Liver (tissue), 9 donors: ENCODE data around the gene RBFOX1. TPM values are rescaled to one million over a fixed set of nuclear protein-coding genes. Genes with fewer than 3 reads are reported as not detected.

Source experiments
- DNase-seq: peaks from one replicate; pipeline ENCODE4 v3.0.0-alpha.2; 2017; ENCODE audit warnings: low spot score
- H3K27ac ChIP-seq, 2 donors: one replicate each; pipeline ENCODE4 v1.7.0; 2013; ENCODE audit warnings: inconsistent platforms in 2 of 2, low read length in 2 of 2, control low read depth in 1 of 2, low read depth in 1 of 2, mild to moderate bottlenecking in 1 of 2
- H3K27me3 ChIP-seq, 4 donors: one replicate each; pipeline versions ENCODE4 v1.6.1 to v1.7.0; 2013; ENCODE audit warnings: low read length in 3 of 4, inconsistent platforms in 1 of 4, mild to moderate bottlenecking in 1 of 4, moderate library complexity in 1 of 4; ENCODE audit not compliant: control insufficient read depth in 4 of 4, insufficient read depth in 4 of 4
- H3K36me3 ChIP-seq, 4 donors: one replicate each; pipeline versions ENCODE4 v1.6.1 to v1.7.0; 2013; ENCODE audit warnings: low read length in 3 of 4, mild to moderate bottlenecking in 3 of 4, low read depth in 1 of 4, moderate library complexity in 1 of 4; ENCODE audit not compliant: control insufficient read depth in 4 of 4, insufficient read depth in 3 of 4
- H3K4me1 ChIP-seq, 4 donors: one replicate each; pipeline versions ENCODE4 v1.6.1 to v1.7.0; 2013; ENCODE audit warnings: low read length in 3 of 4, mild to moderate bottlenecking in 3 of 4, moderate library complexity in 1 of 4; ENCODE audit not compliant: control insufficient read depth in 4 of 4, insufficient read depth in 4 of 4
- H3K4me3 ChIP-seq, 3 donors: one replicate each; pipeline versions ENCODE4 v1.6.1 to v1.7.0; 2013; ENCODE audit warnings: low read length in 3 of 3, control low read depth in 1 of 3, low read depth in 1 of 3, mild to moderate bottlenecking in 1 of 3
- H3K9ac ChIP-seq, 2 donors: one replicate each; pipeline ENCODE4 v1.7.0; 2013; ENCODE audit warnings: low read length in 2 of 2, mild to moderate bottlenecking in 2 of 2, moderate library complexity in 2 of 2, control low read depth in 1 of 2, low read depth in 1 of 2
- H3K9me3 ChIP-seq, 4 donors: one replicate each; pipeline versions ENCODE4 v1.6.1 to v1.7.0; 2013; ENCODE audit warnings: low read length in 3 of 4; ENCODE audit not compliant: control insufficient read depth in 4 of 4
- EGR1 ChIP-seq, 2 donors: IDR thresholded peaks; 2 replicates each; pipeline ENCODE4 v1.6.1; 2016 to 2018; ENCODE audit warnings: antibody characterized with exemption in 2 of 2, low read depth in 2 of 2
- FOXA1 ChIP-seq: IDR thresholded peaks from 2 replicates; pipeline ENCODE4 v1.6.1; 2016; ENCODE audit warnings: antibody characterized with exemption
- FOXA2 ChIP-seq: IDR thresholded peaks from 2 replicates; pipeline ENCODE4 v1.6.1; 2016; ENCODE audit warnings: antibody characterized with exemption
- GABPA ChIP-seq, 2 donors: IDR thresholded peaks in 1 of 2; conservative IDR thresholded peaks in 1 of 2; 2 replicates each; pipeline ENCODE4 v1.6.1; 2016; ENCODE audit warnings: antibody characterized with exemption in 2 of 2, mild to moderate bottlenecking in 1 of 2, moderate library complexity in 1 of 2
- HNF4A ChIP-seq, 2 donors: conservative IDR thresholded peaks; 2 replicates each; pipeline ENCODE4 v1.6.1; 2016; ENCODE audit warnings: antibody characterized with exemption in 2 of 2, mild to moderate bottlenecking in 2 of 2
- HNF4G ChIP-seq: IDR thresholded peaks from 2 replicates; pipeline ENCODE4 v1.6.1; 2016; ENCODE audit warnings: antibody characterized with exemption
- JUND ChIP-seq, 2 donors: IDR thresholded peaks; 2 replicates each; pipeline ENCODE4 v1.6.1; 2016; ENCODE audit warnings: antibody characterized with exemption in 2 of 2
- MAX ChIP-seq: IDR thresholded peaks from 2 replicates; pipeline ENCODE4 v1.6.1; 2016; ENCODE audit warnings: antibody characterized with exemption
- NR2F2 ChIP-seq: IDR thresholded peaks from 2 replicates; pipeline ENCODE4 v1.6.1; 2016; ENCODE audit warnings: antibody characterized with exemption
- RAD21 ChIP-seq, 2 donors: IDR thresholded peaks; 2 replicates each; pipeline ENCODE4 v1.6.1; 2016; ENCODE audit warnings: antibody characterized with exemption in 2 of 2, mild to moderate bottlenecking in 2 of 2
- RXRA ChIP-seq, 2 donors: IDR thresholded peaks; 2 replicates each; pipeline ENCODE4 v1.6.1; 2017 to 2018; ENCODE audit warnings: antibody characterized with exemption in 2 of 2, mild to moderate bottlenecking in 1 of 2
- SP1 ChIP-seq: IDR thresholded peaks from 2 replicates; pipeline ENCODE4 v1.6.1; 2018; ENCODE audit warnings: antibody characterized with exemption, mild to moderate bottlenecking
- TAF1 ChIP-seq: conservative IDR thresholded peaks from 2 replicates; pipeline ENCODE4 v1.6.1; 2016; ENCODE audit warnings: antibody characterized with exemption, mild to moderate bottlenecking
- YY1 ChIP-seq: IDR thresholded peaks from 2 replicates; pipeline ENCODE4 v1.6.1; 2016; ENCODE audit warnings: antibody characterized with exemption, mild to moderate bottlenecking
- WGBS: extraction: QIAGEN DNeasy Blood & Tissue Kit; methylation state at CpG from one replicate; pipeline ENCODE4 v1.1.7; 2013; 5-methylcytosine and 5-hydroxymethylcytosine counted together
- polyA plus RNA-seq, 2 donors: library from polyadenylated mRNA; stranded (reverse) in 1 of 2; unstranded in 1 of 2; fragments of 200-250 nt in 1 of 2; fragments of >200 nt in 1 of 2; fragmentation: Nextera tagmentation in 1 of 2; extraction: Ambion mirVana in 1 of 2; gene quantifications; one replicate each; pipeline versions ENCODE4 v1.2.1 to v1.2.3, GENCODE V29; 2013 to 2015
- total RNA-seq, 2 donors: library from RNA; depleted of rRNA; stranded (reverse); fragments of >200 nt; gene quantifications; one replicate each; pipeline ENCODE4 v1.2.3, GENCODE V29; 2014
- TF ChIP-seq, protein P1 (sequence below): IDR thresholded peaks from 2 replicates; pipeline ENCODE4 v1.6.1; 2016; ENCODE audit warnings: antibody characterized with exemption
- TF ChIP-seq, protein P2 (sequence below): fragments of 150-350 bp; IDR thresholded peaks from 2 replicates; pipeline ENCODE4 v1.5.1; 2017; ENCODE audit warnings: improper control_type of control experiment, low read depth, low read length; ENCODE audit not compliant: missing input control
- TF ChIP-seq, protein P3 (sequence below): IDR thresholded peaks from 2 replicates; pipeline ENCODE4 v1.6.1; 2016; ENCODE audit warnings: antibody characterized with exemption
- donor health status: healthy.
- donor health status: healthy.
- donor health status: healthy.
- donor health status: healthy.
- donor health status: healthy.

Gene RBFOX1
- total and polyA plus RNA-seq, 4 donors = not detected

DNA sequence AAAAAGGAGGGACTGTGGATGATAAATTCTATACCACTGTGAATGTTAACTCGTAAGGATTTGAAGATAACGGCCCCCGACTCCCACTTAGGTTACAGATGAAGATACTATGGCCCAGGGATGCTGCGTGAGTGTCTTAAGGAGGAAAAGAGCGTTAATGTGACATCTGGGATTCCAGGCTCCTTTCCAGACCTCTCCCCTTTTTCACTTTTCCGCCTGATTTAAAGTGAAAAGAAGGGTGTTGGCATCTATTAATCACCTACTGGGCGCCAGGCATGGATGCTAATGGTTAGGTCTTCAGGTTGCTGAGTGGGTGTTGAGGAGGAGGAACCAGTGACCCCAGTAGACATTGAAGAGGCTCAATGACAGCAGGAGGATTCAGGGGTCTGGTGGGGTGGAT is 117.8 kb downstream of the RBFOX1 start:
- DNase-seq = no peak
- no peak overlapping the region for H3K9ac ChIP-seq
- no peak for TF ChIP-seq HNF4G
- TF ChIP-seq TAF1 = no peak
- TF ChIP-seq GABPA (IDR thresholded peaks at IDR 0.05 in 1 of 2, conservative IDR thresholded peaks at IDR 0.05 in 1 of 2) = no peak
- TF ChIP-seq, protein P1, sequence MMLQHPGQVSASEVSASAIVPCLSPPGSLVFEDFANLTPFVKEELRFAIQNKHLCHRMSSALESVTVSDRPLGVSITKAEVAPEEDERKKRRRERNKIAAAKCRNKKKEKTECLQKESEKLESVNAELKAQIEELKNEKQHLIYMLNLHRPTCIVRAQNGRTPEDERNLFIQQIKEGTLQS = no peak
- no peak for TF ChIP-seq SP1
- TF ChIP-seq EGR1 (IDR thresholded peaks at IDR 0.05; ENCODE audit: low read depth in 2 of 2) = no peak
- TF ChIP-seq HNF4A (conservative IDR thresholded peaks at IDR 0.05) = no peak
- TF ChIP-seq, protein P2, sequence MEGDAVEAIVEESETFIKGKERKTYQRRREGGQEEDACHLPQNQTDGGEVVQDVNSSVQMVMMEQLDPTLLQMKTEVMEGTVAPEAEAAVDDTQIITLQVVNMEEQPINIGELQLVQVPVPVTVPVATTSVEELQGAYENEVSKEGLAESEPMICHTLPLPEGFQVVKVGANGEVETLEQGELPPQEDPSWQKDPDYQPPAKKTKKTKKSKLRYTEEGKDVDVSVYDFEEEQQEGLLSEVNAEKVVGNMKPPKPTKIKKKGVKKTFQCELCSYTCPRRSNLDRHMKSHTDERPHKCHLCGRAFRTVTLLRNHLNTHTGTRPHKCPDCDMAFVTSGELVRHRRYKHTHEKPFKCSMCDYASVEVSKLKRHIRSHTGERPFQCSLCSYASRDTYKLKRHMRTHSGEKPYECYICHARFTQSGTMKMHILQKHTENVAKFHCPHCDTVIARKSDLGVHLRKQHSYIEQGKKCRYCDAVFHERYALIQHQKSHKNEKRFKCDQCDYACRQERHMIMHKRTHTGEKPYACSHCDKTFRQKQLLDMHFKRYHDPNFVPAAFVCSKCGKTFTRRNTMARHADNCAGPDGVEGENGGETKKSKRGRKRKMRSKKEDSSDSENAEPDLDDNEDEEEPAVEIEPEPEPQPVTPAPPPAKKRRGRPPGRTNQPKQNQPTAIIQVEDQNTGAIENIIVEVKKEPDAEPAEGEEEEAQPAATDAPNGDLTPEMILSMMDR = no peak
- no peak for TF ChIP-seq FOXA1
- TF ChIP-seq RXRA (IDR thresholded peaks at IDR 0.05) = no peak
- no peak for TF ChIP-seq RAD21 (IDR thresholded peaks at IDR 0.05)
- TF ChIP-seq MAX = no peak
- no peak for TF ChIP-seq FOXA2
- TF ChIP-seq NR2F2 = no peak
- TF ChIP-seq, protein P3, sequence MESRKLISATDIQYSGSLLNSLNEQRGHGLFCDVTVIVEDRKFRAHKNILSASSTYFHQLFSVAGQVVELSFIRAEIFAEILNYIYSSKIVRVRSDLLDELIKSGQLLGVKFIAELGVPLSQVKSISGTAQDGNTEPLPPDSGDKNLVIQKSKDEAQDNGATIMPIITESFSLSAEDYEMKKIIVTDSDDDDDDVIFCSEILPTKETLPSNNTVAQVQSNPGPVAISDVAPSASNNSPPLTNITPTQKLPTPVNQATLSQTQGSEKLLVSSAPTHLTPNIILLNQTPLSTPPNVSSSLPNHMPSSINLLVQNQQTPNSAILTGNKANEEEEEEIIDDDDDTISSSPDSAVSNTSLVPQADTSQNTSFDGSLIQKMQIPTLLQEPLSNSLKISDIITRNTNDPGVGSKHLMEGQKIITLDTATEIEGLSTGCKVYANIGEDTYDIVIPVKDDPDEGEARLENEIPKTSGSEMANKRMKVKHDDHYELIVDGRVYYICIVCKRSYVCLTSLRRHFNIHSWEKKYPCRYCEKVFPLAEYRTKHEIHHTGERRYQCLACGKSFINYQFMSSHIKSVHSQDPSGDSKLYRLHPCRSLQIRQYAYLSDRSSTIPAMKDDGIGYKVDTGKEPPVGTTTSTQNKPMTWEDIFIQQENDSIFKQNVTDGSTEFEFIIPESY = no peak
- no peak for TF ChIP-seq YY1
- H3K4me1 ChIP-seq = no peaks in the 10 kb centered on the region
- H3K4me3 ChIP-seq = no peak overlapping the region
- peaks cover 0 to 3% (median 0%) of the 10 kb centered on the region in 4 donors for H3K27me3 ChIP-seq
- H3K9me3 ChIP-seq = peaks cover 0 to 2% (median 0%) of the 10 kb centered on the region in 4 donors
- H3K36me3 ChIP-seq = no peaks in the 10 kb centered on the region
- WGBS = 68% methylated on average over 7 of the region's 7 CpGs
- H3K27ac ChIP-seq = no peak overlapping the region

DNA sequence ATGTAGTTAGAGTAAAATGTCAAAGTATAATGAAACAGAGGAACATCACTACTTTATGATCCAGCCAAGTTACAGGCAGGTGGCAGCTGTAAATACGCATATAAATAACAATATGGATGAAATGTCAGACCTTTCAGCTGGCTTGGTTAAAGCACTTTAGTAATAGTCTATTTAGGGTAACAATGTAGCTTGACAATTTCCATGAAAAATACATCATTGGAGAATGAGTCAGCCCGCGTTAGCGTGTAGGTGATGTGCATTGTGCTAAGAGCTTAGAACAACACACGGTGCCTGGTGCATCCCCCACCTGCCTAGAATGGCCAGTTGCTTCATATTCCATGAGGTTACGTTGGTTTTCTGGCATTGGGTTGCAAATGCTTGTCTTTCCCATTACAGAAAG is 119.4 kb downstream of the RBFOX1 start:
- no peak for TF ChIP-seq TAF1
- no peak for TF ChIP-seq RAD21 (IDR thresholded peaks at IDR 0.05)
- TF ChIP-seq, protein P1 = no peak
- TF ChIP-seq EGR1 (IDR thresholded peaks at IDR 0.05; ENCODE audit: low read depth in 2 of 2) = no peak
- no peak for TF ChIP-seq RXRA (IDR thresholded peaks at IDR 0.05)
- TF ChIP-seq, protein P2 = no peak
- TF ChIP-seq NR2F2 = no peak
- TF ChIP-seq FOXA1 = no peak
- no peak for TF ChIP-seq JUND (IDR thresholded peaks at IDR 0.05)
- Histone ChIP-seq H3K9ac (no peak overlapping the region), H3K27me3 (peaks cover 0 to 3% (median 0%) of the 10 kb centered on the region in 4 donors), H3K36me3 (no peaks in the 10 kb centered on the region), H3K4me1 (no peaks in the 10 kb centered on the region), H3K27ac (no peak overlapping the region), H3K9me3 (peaks cover 0 to 3% (median under 1%) of the 10 kb centered on the region in 4 donors), H3K4me3 (no peak overlapping the region)
- WGBS = 75% methylated on average over 6 of the region's 6 CpGs
- DNase-seq = no peak
